ENCODE measurements around the gene KLF6.
A peak's percentile ranks its signal among the peaks of the same experiment; 100 is the strongest.
"Not testable (repeated sequence)": the region's sequence is repeated elsewhere in the genome, so short reads cannot be mapped to it uniquely, and the experiment has no call there.

KLF6 gene

GRCh38 chr10:3755440-3756359 is 29.3 kb downstream of the KLF6 start:
- peak in 1 of 2 donors; percentile 10 for DNase-seq

DNA sequence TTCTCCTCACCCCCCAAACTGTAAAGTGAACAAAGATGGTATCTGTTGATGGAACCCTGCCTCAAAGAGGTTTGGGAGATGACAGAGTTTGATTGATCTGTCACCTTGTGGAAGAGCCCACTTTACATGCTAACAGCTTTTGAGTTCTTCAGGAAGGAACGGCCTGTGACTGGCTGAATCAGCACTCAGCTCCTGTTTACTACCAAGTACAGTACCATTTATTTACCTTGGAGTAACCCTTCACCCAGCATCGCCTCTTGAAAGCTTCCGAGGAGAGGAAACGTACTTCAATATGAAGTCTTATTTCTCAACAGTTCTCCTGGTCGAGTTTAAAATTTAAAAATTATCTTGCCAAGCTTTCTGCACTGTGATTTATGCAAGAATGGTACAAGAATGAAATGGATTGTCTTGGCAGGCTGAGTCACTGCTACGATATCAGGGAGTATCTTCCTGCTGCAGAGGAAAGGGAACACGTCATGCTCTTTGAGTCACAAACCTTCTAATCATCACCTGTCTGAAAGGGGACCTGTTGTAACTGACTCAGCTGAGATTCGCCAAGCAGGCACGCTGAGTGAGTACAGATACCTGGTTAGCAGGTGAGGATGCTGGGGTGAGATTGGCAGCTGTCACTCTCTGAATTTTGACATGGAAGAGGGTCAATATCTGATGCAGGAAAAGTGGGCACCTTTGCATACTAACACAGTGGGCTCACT is 30.1 kb downstream of the KLF6 start:
- peak in 1 of 2 donors; percentile 73 for DNase-seq

- DNase-seq, result no peak
Observed at GRCh38 chr10:3750854-3751253, 34.2 kb downstream of the KLF6 start.

GRCh38 chr10:3750006-3750816 is 34.8 kb downstream of the KLF6 start:
- DNase-seq, result no peak

- peak in 1 of 2 donors; percentile 76 for DNase-seq
Observed at GRCh38 chr10:3749600-3749999, 35.4 kb downstream of the KLF6 start.

- DNase-seq, result no peak
Observed at GRCh38 chr10:3749011-3749410, 36.0 kb downstream of the KLF6 start.

GRCh38 chr10:3748484-3748883 is 36.5 kb downstream of the KLF6 start:
- DNase-seq, result no peak

- DNase-seq, result no peak
Observed at GRCh38 chr10:3747984-3748383, 37.0 kb downstream of the KLF6 start.

DNA sequence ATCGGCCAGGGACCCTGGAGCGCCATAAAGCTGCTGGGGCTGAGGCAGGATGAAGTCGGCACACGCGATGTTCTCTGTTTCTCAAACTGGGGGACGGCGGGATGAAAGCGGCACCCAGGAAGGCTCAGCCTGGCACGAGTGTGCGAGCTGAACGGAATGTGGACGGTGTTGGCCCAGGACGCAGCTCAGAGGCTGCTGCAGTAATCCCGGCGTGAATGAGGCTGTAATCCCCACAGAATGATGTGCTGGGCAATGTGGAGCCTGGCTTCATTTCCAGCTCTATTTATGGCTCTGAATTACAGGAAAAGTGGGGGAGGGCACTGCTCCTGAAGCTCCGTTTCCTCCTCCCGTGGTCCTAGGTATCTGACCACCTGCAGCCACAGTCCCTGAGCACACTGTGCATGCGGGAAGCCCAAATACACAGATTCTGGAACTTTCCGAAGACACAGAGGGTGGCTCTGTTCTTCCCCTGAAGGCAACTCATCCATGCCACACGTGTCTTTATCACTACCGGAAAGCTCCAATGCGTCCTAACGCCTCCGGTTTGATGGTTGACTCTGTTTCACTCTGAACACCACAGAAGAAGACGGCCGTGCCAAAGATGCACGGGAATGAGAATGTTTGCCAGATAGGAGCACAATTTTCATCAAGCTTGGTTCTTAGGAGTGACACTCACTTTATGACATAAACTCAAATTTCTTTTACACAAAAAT is 37.6 kb downstream of the KLF6 start:
- DNase-seq, result no peak

DNA sequence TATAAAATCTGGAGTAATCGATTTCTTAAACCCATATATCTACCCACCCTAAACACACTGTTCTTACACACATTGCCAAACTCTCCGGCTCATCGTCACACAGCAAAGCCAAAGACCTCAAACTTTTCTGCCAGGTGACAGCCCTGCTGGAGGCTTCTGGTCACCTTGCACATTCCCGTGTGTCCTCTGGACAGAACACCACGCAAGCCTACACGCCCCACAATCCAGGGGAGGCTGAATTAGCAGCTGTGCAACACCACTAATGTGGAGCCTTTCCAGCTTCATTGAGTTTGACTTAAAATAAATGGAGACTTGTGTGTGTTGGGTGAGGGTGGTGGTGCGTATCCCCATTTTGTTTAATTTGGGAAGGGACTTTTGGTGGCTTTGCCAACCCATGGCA is 38.4 kb downstream of the KLF6 start:
- no peak for DNase-seq

- DNase-seq, result no peak
Observed at GRCh38 chr10:3745521-3745920, 39.5 kb downstream of the KLF6 start.

- DNase-seq, result no peak
Observed at GRCh38 chr10:3741688-3742461, 43.1 kb downstream of the KLF6 start.

- DNase-seq, result peak in 1 of 2 donors; percentile 14
Observed at GRCh38 chr10:3740157-3740871, 44.7 kb downstream of the KLF6 start.

DNA sequence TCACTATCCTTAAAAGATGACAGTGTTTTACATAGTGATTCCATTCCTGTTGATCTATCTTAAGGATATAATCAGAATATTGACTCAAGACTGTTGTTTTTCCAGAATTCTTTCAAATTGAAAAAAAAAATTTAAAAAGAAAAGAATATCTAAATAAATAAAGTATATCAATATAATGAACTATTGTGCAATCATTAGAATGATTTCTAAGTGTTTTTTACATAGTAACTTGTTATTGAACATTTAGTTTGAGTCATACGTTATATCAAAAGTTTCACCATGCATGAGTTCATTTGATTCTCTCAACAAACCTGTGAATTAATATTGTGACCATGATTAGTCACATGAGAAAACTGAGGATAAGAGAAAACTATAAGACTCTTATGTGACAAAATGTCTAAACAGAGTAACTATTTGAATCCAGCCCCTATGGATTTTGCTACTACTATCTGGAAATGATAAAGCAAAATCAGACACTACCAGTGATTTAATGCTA is 46.1 kb downstream of the KLF6 start:
- DNase-seq, result no peak

DNA sequence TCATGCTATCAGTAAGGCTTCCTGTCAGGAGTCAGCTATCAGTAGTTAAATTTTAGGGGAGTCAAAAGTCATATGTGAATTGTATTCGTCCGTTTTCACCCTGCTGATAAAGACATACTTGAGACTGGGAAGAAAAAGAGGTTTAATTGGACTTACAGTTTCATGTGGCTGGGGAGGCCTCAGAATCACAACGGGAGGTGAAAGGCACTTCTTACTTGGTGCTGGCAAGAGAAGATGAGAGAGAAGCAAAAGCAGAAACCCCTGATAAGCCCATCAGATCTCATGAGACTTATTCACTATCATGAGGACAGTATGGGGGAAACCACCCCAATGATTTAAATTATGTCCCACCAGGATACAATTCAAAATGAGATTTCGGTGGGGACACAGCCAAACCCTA is 47.1 kb downstream of the KLF6 start:
- no peak for DNase-seq

- no peak for DNase-seq
Observed at GRCh38 chr10:3735175-3735574, 49.8 kb downstream of the KLF6 start.

DNA sequence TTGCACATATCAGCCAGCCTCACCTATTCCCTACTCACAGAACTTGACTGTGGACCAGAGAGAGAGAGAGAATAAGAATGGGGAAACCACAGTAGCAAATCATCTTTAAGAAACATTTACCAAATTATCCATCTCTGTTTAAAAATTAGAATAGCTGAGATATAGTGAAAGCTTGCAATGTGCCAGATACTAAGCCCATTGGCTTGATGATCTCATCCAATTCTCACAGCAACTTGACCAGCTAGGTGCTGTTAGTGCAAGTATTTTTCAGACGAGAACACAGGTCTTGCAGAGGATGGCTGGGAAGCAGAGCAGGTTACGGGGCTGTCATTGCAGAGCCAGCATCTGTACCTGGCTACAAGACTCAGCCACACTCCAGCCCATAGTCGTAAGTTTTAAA is 50.9 kb downstream of the KLF6 start:
- no peak for DNase-seq

- DNase-seq, result not testable (repeated sequence)
Observed at GRCh38 chr10:3732183-3732582, 52.8 kb downstream of the KLF6 start.

DNA sequence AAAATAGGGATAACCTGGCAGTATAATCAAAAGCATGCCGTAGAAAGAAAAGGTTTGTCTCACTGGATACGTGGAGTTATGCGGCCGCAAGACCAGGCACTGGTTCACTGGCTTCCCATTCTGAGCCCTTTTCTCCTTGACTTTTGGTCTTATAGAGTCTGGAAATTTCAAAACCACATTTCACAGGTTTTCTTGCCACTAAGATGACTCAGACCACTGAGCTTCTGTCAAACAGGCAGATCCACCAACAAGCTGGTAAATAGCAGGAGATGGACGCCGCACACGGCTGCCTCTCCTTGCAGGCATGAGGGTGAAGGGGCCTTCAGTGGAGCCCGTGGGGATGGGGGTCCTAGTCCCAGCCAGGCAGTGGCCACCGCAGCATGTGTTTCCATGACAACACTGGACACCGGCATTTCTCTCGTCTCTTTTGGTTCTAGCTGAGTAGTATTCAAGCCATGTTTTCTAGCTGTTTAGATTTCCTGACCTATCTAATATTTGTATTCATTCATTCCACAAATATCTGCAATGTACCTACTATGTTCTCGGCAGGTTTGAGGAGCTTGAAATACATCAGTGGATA is 55.5 kb downstream of the KLF6 start:
- no peak for DNase-seq

DNA sequence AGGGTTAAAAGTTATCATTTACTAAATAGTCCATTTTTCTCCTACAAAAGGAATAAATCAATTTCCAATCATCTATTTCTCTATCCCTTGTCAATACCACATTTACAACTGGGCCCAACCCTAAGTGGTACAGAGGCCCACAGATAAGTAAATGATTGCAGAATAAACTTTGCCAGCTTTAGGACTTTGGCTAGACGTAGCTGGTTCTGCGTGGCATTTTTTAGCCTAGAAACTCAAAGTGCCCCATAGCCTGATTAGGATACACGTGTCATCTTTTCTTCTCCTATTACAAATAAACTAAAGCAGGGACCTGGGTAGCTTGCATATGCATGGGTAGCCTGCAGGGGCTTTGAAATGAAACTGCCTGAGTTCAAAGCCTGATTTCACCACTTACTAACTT is 56.4 kb downstream of the KLF6 start:
- DNase-seq, result no peak

GRCh38 chr10:3727268-3727667 is 57.7 kb downstream of the KLF6 start:
- no peak for DNase-seq
